ENCODE results near the gene BPIFB3.

The BPIFB3 gene

GRCh38 chr20:33008336-33009213, 45.1 kb upstream of the BPIFB3 start:
- CTCF ChIA-PET, result no interaction called here
- H3K9me3 ChIP-seq (ENCODE audit: control insufficient read depth, insufficient read depth, low read depth, low read length), result no peaks in the 10 kb centered on the region
- no peak overlapping the region for H3K4me3 ChIP-seq (ENCODE audit: low read depth, low read length)
- POLR2A ChIA-PET, result no interaction called here
- H3K4me1 ChIP-seq (ENCODE audit: control insufficient read depth, insufficient read depth, low read length), result no peaks in the 10 kb centered on the region
- no peaks in the 10 kb centered on the region for H3K36me3 ChIP-seq (ENCODE audit: control insufficient read depth in 2 of 2, insufficient read depth in 1 of 2, low read length in 2 of 2)
- no peak overlapping the region for H3K27ac ChIP-seq (ENCODE audit: extremely low read depth, low read depth, low read length)
- TF ChIP-seq ZFP37 (tag by site-specific recombination; IDR thresholded peaks at IDR 0.05), result no peak
- TF ChIP-seq ZNF555 (tag by site-specific recombination; conservative IDR thresholded peaks at IDR 0.05), result no peak
- no peak for TF ChIP-seq ZSCAN18 (tag by site-specific recombination; IDR thresholded peaks at IDR 0.05)
- no peak for TF ChIP-seq ZNF157 (tag by site-specific recombination; IDR thresholded peaks at IDR 0.05)
- no peak for TF ChIP-seq ZNF449 (tag by site-specific recombination; IDR thresholded peaks at IDR 0.05)
- no peak for TF ChIP-seq ZNF776 (tag by site-specific recombination; IDR thresholded peaks at IDR 0.05; ENCODE audit: borderline replicate concordance)

- Histone ChIP-seq H3K4me3 (ENCODE audit: low read depth, low read length) (no peak overlapping the region), H3K4me1 (ENCODE audit: control insufficient read depth, insufficient read depth, low read length) (no peaks in the 10 kb centered on the region), H3K27ac (ENCODE audit: extremely low read depth, low read depth, low read length) (no peak overlapping the region), H3K36me3 (ENCODE audit: control insufficient read depth in 2 of 2, insufficient read depth in 1 of 2, low read length in 2 of 2) (no peaks in the 10 kb centered on the region), H3K9me3 (ENCODE audit: control insufficient read depth, insufficient read depth, low read depth, low read length) (no peaks in the 10 kb centered on the region)
- ChIA-PET CTCF (no interaction called here), POLR2A (no interaction called here)
- TF ChIP-seq ATF2 (tag by site-specific recombination; IDR thresholded peaks at IDR 0.05; ENCODE audit: low read depth) (no peak), PRDM1 (tag by site-specific recombination; IDR thresholded peaks at IDR 0.05) (no peak)
Measured at GRCh38 chr20:33009214-33010132, 44.2 kb upstream of the BPIFB3 start.

GRCh38 chr20:33010133-33010504, 43.6 kb upstream of the BPIFB3 start:
- ChIA-PET POLR2A (no interaction called here), CTCF (no interaction called here)
- H3K4me3 ChIP-seq (ENCODE audit: low read depth, low read length), result no peak overlapping the region
- H3K4me1 ChIP-seq (ENCODE audit: control insufficient read depth, insufficient read depth, low read length), result no peaks in the 10 kb centered on the region
- no peak for TF ChIP-seq ZIC2 (tag by site-specific recombination; IDR thresholded peaks at IDR 0.05)
- TF ChIP-seq ZBTB20 (tag by site-specific recombination; IDR thresholded peaks at IDR 0.05), result no peak
- no peak for TF ChIP-seq ZNF544 (tag by site-specific recombination; IDR thresholded peaks at IDR 0.05)
- no peak for TF ChIP-seq MYNN (tag by site-specific recombination; IDR thresholded peaks at IDR 0.05; ENCODE audit: borderline replicate concordance)
- no peak for TF ChIP-seq IKZF3 (tag by site-specific recombination; IDR thresholded peaks at IDR 0.05)
- TF ChIP-seq ZNF398 (tag by site-specific recombination; IDR thresholded peaks at IDR 0.05), result no peak
- TF ChIP-seq ZNF2 (tag by site-specific recombination; IDR thresholded peaks at IDR 0.05), result no peak
- H3K27ac ChIP-seq (ENCODE audit: extremely low read depth, low read depth, low read length), result no peak overlapping the region
- no peaks in the 10 kb centered on the region for H3K36me3 ChIP-seq (ENCODE audit: control insufficient read depth in 2 of 2, insufficient read depth in 1 of 2, low read length in 2 of 2)
- no peaks in the 10 kb centered on the region for H3K9me3 ChIP-seq (ENCODE audit: control insufficient read depth, insufficient read depth, low read depth, low read length)

Measured in HEK293 (cell line).